HG03571 (cell line): ENCODE measurements around the gene HMGXB4.

Experiments used
- ATAC-seq: cut with Tn5 transposase; IDR thresholded peaks from one replicate; pipeline ENCODE4 v1.9.1; 2021; ENCODE audit not compliant: unreplicated experiment

HMGXB4 gene

DNA sequence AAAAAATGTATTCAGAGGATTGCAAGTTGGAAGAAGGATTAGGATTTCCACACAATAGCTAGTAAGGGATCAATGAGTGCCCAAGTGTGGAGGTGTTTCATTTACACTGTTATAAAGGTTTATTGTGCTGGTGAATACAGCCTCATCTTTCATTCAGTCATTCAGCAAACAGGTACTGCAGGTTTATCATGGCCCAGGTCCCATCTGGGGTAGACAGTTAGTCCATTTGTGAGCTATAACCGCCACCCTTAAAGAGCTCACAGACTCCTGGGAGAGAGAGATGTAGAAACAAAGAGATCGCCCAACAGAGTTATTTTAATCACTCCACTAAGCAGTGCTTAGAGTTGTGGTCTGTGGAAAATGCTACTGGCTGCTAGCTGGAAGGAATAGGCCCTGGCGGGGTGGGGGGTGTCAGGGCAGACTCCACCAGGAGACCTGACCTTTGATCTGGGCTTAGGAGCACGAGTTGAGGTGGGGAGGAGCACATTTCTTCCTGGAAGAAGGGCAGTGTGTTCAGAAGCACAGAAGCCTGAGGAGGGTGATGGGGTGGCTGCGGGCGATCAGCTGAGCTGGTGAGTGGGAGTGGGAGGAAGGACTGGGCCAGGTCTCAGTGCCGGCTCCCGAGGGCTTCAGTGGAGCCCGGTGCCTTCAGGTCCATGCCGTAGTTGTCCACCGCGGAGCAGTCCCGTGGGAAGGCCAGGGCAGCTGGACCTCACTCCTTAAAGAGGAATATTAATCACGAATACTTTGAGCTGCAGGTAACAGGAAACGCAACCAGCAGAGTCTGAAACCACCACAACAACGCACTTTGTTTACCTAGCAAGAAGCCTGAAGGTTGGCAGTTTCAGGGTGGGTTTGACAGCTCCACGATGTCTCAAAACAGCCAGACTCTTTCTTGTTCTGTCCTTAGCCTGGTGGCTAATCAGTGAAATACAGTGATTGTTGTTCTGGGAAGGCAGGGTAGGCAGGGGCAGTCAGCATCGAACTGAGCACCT lies 53.6 kb downstream of the HMGXB4 start:
- ATAC-seq = no peak

DNA sequence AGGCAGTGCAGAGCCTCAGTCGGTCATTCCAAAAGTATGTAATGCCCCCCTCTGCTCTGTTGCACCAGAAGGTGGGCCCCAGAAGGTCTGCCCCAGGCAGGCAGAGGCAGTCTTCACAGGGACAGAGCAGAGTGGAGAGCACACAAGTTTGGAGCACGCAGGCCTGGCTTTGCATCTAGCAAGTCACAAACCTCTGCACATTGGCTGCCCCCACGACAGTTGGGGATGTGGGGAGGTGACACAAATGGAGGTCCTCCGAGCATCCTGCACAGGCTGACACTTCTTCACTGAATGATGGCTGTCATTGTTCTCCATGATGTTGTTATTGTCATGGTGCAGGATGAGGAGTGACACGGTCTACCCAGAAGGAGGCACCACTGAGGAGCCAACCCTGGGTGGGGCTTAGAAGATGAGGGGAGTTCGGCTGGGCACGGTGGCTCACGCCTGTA lies 54.3 kb downstream of the HMGXB4 start:
- no peak for ATAC-seq

DNA sequence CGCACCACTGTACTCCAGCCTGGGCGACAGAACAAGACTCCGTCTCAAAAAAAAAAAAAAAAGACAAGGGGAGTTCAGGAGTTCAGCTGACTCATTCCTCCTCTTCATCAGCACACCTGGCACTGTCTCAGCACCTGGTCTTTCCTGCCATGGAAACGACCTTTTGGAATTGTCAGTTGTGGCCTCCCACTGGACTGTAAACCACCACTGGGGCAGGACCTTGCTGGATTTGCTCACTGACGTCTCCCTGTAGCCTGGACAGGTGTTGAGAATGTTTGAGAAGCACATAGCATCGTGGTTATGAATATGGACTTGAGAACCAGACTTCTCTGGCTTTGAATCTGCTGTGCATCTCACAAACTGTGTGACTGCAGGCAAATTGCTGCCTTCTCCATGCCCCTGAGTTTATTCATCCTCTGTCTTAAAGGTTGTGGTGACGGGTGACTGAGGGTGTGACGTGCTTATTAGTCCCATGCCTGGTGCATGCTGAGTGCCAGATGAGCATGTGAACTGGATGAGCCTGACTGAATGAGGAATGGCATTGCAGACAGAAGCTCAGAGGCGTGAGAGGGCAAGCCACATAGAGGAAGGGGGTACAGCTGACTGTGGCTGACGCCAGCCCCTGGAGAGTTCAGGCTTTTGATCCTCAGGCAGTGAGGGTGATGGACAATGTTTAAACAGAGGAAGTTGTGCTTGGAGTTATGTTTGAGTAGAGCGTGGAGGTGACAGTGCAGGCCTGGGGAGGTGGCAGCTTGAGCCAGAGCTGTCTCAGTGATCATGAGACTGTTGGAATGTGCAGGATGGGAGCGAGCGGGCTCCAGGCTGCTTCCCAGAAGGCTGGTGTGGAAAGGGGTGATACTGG lies 55.1 kb downstream of the HMGXB4 start:
- ATAC-seq = no peak

DNA sequence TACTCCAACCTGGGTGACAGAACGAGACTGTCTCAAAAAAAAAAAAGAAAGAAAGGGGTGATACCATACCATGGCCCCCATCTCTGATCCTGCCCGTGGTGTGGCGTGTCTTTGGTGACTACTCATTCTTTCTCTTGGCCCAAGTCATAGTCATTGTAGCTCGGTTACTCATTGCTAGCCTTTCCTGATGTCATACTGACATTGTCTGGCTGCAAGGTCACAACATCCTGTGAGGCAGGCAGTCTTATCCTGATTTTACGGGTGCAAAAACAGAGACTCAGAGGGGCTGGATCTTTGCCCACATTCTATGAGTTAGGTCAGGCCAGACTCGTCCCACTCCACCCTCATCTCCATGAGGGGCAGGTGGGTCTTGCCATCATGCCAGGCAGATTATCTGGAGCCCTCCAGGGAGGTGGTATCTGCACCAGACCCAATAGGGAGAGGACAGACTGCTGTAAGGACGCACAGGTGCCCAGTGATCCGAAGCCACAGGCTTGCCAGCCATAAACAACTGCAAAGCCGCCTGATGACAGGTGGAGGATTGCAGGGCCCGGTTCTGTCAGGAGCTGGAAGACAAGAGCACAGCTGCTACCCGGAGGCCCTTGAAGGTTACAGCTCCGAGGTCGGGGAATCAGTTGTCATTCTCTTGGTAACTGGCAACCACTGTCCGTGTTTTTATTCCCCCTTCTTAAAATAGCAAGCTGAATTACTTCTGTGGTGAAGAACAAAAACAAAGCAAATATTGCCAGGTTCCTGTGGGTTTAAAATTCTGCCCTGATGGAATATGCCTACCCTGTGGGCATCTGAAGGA lies 56.2 kb downstream of the HMGXB4 start:
- ATAC-seq = no peak

DNA sequence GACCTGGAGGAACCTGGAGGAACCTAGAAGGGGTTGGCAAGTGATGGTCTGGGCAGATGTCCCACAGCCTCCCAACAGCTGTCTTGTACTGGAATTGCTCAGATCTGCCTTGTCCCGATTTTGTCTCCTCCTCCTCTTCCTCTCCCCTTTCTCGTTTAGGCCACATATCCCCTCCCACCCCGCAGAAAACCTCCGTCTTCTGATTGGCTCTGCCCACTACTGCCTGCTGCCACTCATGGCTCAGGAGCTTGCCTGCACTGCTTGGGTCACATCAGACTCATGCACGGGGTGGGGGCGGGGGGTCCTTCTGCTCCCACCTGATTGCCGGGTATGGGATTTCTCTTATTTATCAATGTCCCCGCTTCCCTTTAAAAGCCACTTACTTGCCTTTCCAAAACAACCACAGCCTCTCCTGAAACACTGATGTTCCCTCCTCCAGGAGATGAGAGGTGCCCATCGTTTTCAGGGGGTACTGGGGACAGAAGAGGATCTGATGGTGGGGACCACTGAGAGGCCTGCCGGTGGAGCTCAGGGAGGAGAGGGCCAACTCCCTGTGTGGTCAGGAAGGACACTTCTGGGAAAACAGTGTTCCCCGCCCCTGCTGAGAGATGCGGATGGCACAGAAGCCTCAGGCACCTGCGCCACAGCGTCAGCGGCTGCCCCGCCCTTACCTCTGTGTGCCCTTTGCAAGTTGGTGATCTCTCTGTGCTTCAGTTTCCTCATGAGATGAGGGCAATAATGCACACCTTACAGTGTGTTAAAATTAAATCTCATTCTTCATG lies 57.1 kb downstream of the HMGXB4 start:
- ATAC-seq = no peak

DNA sequence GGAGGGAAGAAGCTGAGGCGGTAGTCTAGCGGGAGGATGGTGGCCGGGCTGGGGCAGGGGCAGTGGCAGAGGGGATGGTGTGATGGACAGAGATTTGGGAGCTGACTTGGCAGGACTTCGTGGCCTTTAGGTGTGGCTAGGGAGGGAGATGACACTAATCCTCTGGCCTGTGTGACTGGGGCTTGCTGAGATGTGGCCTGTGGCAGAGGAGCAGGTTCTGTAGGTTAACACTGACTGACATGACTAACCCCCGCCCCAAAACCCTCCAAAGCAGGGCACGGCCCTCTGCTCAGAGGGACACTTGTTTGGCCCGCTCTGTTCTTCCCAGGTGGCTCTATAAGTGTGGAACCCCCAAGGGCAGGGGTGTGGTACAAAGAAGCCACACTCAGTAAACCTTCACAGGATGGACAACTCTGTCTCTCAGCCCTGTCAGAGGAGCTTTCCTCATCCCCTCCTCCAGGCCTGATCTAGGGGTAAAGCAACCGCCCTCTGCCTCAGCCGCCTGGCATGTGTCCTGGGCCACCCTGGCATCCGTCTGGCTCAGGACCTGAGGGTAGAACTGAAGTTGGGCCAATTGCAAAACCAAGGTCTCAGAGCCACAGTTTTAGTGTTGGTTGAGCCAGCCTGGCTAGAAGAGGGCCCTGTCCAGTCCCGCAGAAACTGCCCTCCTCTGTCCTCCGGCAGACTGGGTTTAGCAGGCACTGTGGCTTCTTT lies 58.0 kb downstream of the HMGXB4 start:
- no peak for ATAC-seq

DNA sequence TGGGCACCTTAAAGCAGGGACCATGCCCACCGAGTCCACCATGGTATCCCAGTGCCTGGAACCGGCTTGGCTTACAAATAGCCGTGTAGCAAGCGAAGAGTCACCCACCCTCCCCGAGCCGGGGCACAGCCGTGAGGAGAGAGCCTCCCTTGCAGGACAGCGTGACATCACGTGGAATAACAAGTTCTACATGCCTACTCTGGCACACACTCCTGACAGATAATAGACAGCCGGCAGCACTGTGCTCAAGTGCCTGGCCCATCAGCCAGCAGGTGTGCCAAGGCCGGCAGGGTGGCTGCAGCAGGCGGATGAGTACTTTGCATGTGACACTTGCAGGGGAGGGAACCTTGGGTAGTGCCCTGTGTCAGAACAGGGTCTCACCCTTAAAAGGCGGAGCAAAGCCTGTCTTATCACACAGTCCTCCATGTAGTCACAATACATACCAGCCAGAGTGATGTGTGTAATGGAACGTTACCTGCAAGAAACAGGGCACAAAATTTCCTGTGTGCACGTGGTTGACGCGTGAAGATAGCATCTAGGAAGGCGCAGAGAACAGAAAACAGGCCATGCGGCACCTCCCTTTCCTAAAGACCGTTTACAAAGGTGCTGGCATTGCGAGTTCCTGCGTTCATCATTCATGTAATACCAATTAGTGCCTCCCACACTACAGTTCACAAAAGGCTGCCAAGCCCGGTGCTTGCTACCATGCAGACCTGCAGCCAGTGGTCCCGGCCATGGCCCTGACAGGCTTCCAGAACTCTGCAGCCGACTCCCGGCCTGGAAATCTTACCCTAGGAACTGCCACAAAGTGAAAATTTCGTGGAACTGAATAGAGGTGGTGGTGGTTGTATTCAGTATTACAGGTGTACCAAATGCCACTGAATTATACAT lies 58.8 kb downstream of the HMGXB4 start:
- ATAC-seq = no peak

DNA sequence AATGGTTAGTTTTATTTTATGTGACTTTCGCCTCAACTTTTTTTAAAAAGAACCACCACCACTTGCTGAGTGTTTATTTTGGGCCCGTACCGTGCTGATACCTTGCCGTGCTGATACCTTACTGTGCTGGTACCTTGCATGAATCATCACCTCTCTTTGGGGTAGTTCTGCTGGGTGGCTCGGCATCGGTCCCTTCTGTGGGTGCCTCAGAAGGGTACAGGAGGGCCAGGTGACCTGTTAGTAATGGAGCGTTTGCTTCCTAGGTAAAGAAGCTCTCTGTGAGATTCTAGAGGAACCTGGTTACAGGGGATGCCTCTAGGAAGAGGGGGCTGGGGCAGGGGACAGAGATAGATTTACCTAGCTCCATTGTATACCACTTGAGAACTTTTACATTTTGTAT lies 59.5 kb downstream of the HMGXB4 start:
- ATAC-seq = no peak

DNA sequence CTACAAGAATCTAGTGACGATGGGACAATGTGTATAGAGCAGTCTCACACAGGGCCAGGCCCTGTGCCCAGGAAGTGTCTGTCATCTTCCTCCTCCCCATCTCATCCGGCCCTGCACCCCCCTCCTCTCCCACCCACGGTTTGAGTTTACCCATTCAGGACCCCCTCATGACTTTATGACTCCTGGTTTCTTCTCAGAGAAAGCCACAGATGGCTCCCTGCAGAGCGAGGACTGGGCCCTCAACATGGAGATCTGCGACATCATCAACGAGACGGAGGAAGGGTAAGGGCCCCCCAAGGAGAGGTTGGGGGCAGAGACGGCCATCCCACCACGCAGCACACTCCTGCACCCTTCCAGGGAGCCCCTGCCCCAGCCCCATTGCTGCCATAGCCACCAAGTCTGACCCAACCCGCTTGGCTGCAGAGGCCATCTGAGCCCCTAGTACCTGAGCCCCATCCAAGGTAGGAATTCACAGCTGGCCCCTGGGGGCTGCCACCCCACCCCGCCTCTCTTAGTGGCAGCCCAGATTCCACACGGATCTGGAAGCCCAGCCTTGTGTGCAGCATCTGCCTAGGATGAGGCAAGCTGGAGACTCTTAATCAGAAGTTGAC lies 60.5 kb downstream of the HMGXB4 start:
- ATAC-seq = no peak

DNA sequence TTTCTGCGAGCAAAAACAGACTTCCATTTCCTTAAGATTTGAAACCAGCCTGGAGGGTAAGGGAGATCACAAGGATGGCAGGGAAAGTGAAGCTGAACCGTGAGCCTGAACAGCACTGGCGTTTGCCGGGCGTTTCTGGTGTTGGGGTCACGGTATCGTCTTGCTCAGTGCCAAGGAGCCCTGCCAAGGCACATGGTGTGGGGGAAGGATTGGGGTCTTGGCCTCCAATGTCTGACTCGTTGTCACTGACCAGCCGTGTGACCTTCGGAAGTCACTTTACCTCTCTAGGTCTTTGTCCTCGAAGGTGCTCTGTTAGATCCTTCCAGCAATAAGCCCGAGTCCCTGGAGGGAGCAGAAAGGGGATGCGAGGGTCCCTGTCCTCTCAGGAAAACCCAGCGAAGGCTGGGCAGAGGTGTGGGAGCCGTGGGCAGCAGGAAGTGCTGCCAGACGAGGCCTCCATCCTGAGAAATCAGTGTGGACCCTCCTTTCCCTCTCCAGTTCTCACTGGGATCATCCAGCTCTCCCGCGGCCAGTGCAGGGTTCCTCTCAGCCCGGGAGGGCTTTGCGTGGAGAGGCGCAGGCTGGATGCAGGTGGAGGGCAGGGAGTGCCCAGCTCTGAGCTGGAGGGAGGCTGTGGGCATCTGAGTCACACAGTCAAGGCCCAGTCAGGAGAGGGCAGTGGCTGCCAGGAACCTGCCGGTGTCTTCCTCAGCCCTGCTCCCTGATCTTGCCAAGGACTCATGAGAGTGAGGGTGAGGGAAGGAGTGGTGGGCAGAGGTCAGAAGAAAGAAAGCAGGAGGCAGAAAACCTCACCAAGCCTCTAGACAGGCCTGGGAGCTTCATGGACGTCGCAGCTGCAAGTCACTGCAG lies 61.3 kb downstream of the HMGXB4 start:
- ATAC-seq = no peak

DNA sequence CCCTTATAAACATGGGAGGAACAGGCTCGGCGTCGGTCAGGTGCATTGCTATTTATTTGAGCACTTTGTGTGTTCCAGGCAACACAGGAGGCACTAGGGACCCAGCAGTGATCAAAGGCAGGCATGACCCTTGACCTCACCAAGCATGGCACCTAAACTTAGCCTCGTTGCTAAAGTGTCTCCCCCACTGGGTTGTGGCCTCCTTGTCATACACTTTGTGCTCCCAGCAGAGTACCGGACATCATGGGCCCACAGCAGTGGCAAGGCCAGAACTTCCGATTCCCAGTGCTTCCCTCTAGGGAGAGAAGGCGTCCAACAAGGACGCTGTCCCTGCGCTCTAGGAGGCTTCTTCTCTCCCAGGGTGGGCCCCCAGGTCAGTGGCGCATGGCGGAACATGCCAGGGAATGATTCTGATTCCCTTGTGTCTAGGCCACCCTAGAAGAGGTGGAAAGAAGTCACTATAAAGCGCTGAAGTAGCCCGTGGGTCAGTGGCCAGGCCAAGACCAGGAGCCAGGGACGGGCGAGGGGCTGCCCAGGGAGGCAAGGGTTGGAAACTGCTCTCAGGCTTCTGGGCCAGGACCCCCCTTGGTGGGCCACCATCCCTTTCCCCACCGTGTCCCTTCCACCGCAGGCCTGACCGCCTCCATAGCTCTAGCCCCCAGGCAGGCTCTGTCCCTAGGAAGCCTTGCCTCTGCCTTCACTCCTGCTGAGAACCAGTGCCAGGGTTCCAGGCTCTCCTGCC lies 62.1 kb downstream of the HMGXB4 start:
- no peak for ATAC-seq

DNA sequence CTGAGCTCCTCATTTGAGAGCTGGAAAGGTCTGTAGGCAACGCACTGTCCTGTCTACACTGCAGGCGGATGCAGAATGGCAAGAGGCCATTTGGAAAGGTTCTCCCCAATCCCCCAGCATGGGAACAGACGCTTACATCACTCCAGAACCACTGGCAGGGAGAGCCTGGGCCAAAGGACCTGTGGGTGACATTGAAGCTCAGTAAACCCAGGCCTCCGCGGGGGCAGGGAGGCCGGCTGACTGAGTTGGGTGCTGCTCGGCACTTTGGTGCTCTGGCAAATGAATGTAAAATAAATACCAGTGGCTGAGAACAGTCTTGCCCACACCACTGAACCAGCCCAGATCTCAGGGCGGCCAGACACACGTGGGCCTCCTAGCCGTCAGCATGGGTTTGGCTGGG lies 64.8 kb downstream of the HMGXB4 start:
- no peak for ATAC-seq

DNA sequence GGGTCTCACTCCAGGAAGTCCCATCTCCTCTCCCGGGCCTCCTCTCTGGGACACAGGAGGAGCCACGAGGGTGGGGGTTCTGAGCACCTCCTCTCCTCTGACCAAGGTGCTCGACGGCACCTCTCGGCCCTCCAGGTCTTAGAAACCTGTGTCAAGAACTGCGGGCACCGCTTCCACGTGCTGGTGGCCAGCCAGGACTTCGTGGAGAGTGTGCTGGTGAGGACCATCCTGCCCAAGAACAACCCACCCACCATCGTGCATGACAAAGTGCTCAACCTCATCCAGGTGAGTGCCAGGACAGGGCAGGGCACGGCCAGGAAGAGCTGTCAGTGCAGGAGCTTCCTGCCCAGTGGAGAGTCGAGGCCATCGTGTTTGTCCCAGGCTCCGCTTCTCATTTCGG lies 65.6 kb downstream of the HMGXB4 start:
- no peak for ATAC-seq

DNA sequence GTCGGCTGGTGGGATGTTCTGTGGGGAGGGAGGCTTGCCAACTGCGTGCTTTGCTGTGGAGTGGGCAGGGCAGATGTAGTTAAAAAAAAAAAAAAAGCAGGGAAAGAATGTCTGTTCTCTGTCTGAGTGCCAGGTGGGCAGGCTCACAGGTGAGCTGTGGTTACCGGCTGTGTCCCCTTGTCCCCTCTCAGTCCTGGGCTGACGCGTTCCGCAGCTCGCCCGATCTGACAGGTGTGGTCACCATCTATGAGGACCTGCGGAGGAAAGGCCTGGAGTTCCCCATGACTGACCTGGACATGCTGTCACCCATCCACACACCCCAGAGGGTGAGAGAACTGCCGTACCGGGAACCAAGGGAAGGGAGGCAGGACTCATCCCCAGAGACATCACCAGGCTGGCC lies 66.0 kb downstream of the HMGXB4 start:
- no peak for ATAC-seq

DNA sequence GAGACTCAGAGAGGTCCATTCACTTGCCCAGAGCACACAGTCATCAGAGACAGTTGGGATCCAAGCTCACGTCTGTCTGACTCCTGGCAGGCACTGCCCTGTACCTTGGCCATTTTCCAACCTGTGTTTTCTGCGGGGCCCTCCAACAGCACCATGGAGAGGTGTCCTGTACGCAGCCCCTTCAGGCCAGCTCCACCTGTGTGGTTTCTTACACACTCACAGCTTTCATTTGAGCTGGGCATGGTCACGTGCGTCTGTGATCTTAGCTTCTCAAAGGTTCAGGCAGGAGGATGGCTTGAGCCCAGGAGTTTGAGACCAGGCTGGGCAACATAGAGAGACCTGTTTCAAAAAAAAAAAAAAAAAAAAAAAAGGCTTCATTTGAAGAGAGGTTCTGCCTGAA lies 66.8 kb downstream of the HMGXB4 start:
- ATAC-seq = no peak

DNA sequence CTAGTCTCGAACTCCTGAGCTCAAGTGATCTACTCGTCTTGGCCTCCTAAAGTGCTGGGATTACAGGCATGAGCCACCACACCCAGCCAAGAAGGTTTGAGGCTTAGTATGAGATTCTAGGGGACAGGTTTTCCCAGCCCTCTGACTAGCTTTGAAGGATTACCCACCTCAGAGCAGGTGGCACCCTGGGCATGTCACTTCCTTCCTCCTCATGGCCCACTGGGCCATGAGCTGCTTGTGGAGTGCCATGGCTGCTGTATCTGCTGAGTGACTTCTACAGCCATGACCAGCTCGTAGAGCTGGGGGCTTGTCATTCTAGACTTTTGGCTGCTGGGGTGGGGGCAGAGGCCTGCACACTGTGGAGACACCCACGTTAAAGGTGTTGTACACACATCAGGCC lies 67.5 kb downstream of the HMGXB4 start:
- no peak for ATAC-seq

DNA sequence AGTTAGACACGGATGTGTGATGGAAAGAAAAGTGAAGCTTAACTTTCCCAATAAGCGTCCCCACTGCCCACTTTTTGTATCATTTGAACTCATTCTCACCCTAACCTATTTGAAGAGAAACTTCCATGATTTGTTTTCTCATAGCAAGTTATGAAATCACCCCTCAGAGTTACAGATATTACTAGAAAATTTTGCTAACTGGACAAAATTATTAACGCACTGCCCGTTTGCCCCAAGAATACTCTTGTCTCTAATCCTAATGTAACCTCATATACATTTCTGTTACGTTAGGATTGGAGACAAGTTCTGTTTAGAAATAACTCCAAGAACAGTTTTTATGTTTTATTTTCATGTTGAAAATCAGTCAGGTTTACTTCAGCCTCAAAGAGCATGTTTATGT lies 67.9 kb downstream of the HMGXB4 start:
- ATAC-seq = no peak
